HPDE6-E6E7 (cell line): ENCODE measurements around the gene DDX1.

Experiments
- DNase-seq: peaks from one replicate; pipeline ENCODE4 v3.0.0; 2011; ENCODE audit warnings: missing footprints; ENCODE audit errors: extremely low spot score

Gene DDX1

GRCh38 chr2:15645300-15645699 lies 53.6 kb downstream of the DDX1 start:
- DNase-seq = no peak

GRCh38 chr2:15645720-15646385 lies 54.2 kb downstream of the DDX1 start:
- DNase-seq = no peak

GRCh38 chr2:15646661-15647060 lies 55.0 kb downstream of the DDX1 start:
- no peak for DNase-seq

- DNase-seq = no peak
These were observed 56.2 kb downstream of the DDX1 start for GRCh38 chr2:15647622-15648590.

- no peak for DNase-seq
These were observed 57.2 kb downstream of the DDX1 start for GRCh38 chr2:15648593-15649525.

- DNase-seq = no peak
These were observed 58.0 kb downstream of the DDX1 start for GRCh38 chr2:15649561-15650255.

- DNase-seq = no peak
These were observed 59.1 kb downstream of the DDX1 start for GRCh38 chr2:15650616-15651366.

GRCh38 chr2:15651367-15651727 lies 59.7 kb downstream of the DDX1 start:
- DNase-seq = no peak

- no peak for DNase-seq
These were observed 60.6 kb downstream of the DDX1 start for GRCh38 chr2:15652252-15652651.

- no peak for DNase-seq
These were observed 61.1 kb downstream of the DDX1 start for GRCh38 chr2:15652801-15653200.

- no peak for DNase-seq
These were observed 62.4 kb downstream of the DDX1 start for GRCh38 chr2:15653806-15654726.

- DNase-seq = no peak
These were observed 63.0 kb downstream of the DDX1 start for GRCh38 chr2:15654727-15655073.

- no peak for DNase-seq
These were observed 63.6 kb downstream of the DDX1 start for GRCh38 chr2:15655123-15655887.

- DNase-seq = no peak
These were observed 64.4 kb downstream of the DDX1 start for GRCh38 chr2:15656090-15656489.

- no peak for DNase-seq
These were observed 66.1 kb downstream of the DDX1 start for GRCh38 chr2:15657759-15658158.

- DNase-seq = no peak
These were observed 67.2 kb downstream of the DDX1 start for GRCh38 chr2:15658911-15659310.

GRCh38 chr2:15660491-15661294 lies 69.0 kb downstream of the DDX1 start:
- no peak for DNase-seq

- no peak for DNase-seq
These were observed 69.6 kb downstream of the DDX1 start for GRCh38 chr2:15661295-15661569.
